ENCODE measurements around the gene ZNF774.
"Not testable (repeated sequence)": the region's sequence is repeated elsewhere in the genome, so short reads cannot be mapped to it uniquely, and the experiment has no call there.

- TF ChIP-seq CTCF (IDR thresholded peaks at IDR 0.05); ZFX (IDR thresholded peaks at IDR 0.05; ENCODE audit: borderline replicate concordance): not testable (repeated sequence)
Measured at GRCh38 chr15:90305355-90305754, 46.7 kb upstream of the ZNF774 start.
